Ishikawa (cell line): ENCODE results near the gene FHIT.

Experiments
- CEBPB ChIP-seq: IDR thresholded peaks from 2 replicates; pipeline ENCODE4 v1.6.1; 2012
- EP300 ChIP-seq: IDR thresholded peaks from 2 replicates; pipeline ENCODE4 v1.6.1; 2012; ENCODE audit warnings: borderline replicate concordance
- MAX ChIP-seq: IDR thresholded peaks from 2 replicates; pipeline ENCODE4 v1.6.1; 2012
- REST ChIP-seq: IDR thresholded peaks from 2 replicates; pipeline ENCODE4 v1.6.1; 2012; ENCODE audit warnings: low read depth, mild to moderate bottlenecking
- TCF12 ChIP-seq: IDR thresholded peaks from 2 replicates; pipeline ENCODE4 v1.6.1; 2012; ENCODE audit warnings: low read depth
- TEAD4 ChIP-seq: IDR thresholded peaks from 2 replicates; pipeline ENCODE4 v1.6.1; 2012
- YY1 ChIP-seq: IDR thresholded peaks from 2 replicates; pipeline ENCODE4 v1.6.1; 2012; ENCODE audit warnings: low read depth

- no peak for TF ChIP-seq REST
- TF ChIP-seq TEAD4 = no peak
- TF ChIP-seq MAX = no peak
- no peak for TF ChIP-seq TCF12
- no peak for TF ChIP-seq EP300
- no peak for TF ChIP-seq CEBPB
- no peak for TF ChIP-seq YY1
Measured at GRCh38 chr3:60810881-60811280, 440.4 kb downstream of the FHIT start.
